Aorta (tissue), 5 donors: ENCODE results near the gene ULK3. TPM values are rescaled to one million over a fixed set of nuclear protein-coding genes. Genes with fewer than 3 reads are reported as not detected.

Experiments used
- ATAC-seq: fragments of 200-7000 bp; cut with Tn5 transposase; one replicate; pipeline ENCODE4 v1.9.1; 2022; ENCODE audit warnings: moderate library complexity; ENCODE audit not compliant: low FRiP score
- DNase-seq, 2 donors: peaks; one replicate each; pipeline ENCODE4 v3.0.0-alpha.2; 2020
- H3K27ac ChIP-seq, 2 donors: one replicate each; pipeline ENCODE4 v1.5.1; 2013; ENCODE audit warnings: low read length in 2 of 2, mild to moderate bottlenecking in 2 of 2, moderate library complexity in 2 of 2, control low read depth in 1 of 2, inconsistent platforms in 1 of 2, low read depth in 1 of 2
- H3K27me3 ChIP-seq, 2 donors: one replicate each; pipeline ENCODE4 v1.6.1; 2013; ENCODE audit warnings: control low read depth in 1 of 2, low read length in 1 of 2, mild to moderate bottlenecking in 1 of 2, moderate library complexity in 1 of 2; ENCODE audit not compliant: insufficient read depth in 2 of 2, control insufficient read depth in 1 of 2
- H3K36me3 ChIP-seq, 2 donors: one replicate each; pipeline ENCODE4 v1.6.1; 2013; ENCODE audit warnings: control low read depth in 1 of 2, low read length in 1 of 2, mild to moderate bottlenecking in 1 of 2; ENCODE audit not compliant: insufficient read depth in 2 of 2, control insufficient read depth in 1 of 2
- H3K4me1 ChIP-seq, 2 donors: one replicate each; pipeline ENCODE4 v1.6.1; 2013; ENCODE audit warnings: low read length in 2 of 2, control low read depth in 1 of 2, mild to moderate bottlenecking in 1 of 2, moderate library complexity in 1 of 2; ENCODE audit not compliant: insufficient read depth in 2 of 2, control insufficient read depth in 1 of 2
- H3K4me3 ChIP-seq, 2 donors: one replicate each; pipeline ENCODE4 v1.5.1; 2013; ENCODE audit warnings: low read length in 2 of 2, control low read depth in 1 of 2, mild to moderate bottlenecking in 1 of 2
- H3K9me3 ChIP-seq: one replicate; pipeline ENCODE4 v1.6.1; 2013; ENCODE audit warnings: mild to moderate bottlenecking, low read length; ENCODE audit not compliant: control insufficient read depth
- WGBS, 2 donors: extraction: QIAGEN DNeasy Blood & Tissue Kit; methylation state at CpG; one replicate each; pipeline ENCODE4 v1.1.7; 2013; 5-methylcytosine and 5-hydroxymethylcytosine counted together
- intact Hi-C, 2 donors: fragments of 100-400 bp; cut with DNase I; formaldehyde crosslinking; loops; one replicate each; pipeline versions ENCODE4 v1.14.2 to v1.15.0; 2022
- polyA plus RNA-seq, 2 donors: library from polyadenylated mRNA; stranded (reverse); fragments of 200-250 nt; gene quantifications; one replicate each; pipeline ENCODE4 v1.2.3, GENCODE V29; 2013
- total RNA-seq, 2 donors: library from RNA; stranded (reverse); fragmentation: NEBNext Ultra II Directional; extraction: Animal tissue kit (Norgen Biotek cat#: 25700); gene quantifications; one replicate each; pipeline ENCODE4 v1.2.1, GENCODE V29; 2021
- donor health status: healthy with polysubstance abuse.
- donor health status: Bipolar disorder and iron deficiency.
- donor health status: DM: no; HTN: no; CAD: no.
- donor health status: DM: no; HTN: no; CAD: no.
- donor health status: DM: yes; HTN: yes; CAD: no.

ULK3 gene
- total and polyA plus RNA-seq, 4 donors = 17.7 to 43.6 (median 25.5) TPM

GRCh38 chr15:74798388-74799254 lies 44.3 kb downstream of the ULK3 start:
- WGBS, 2 donors = 77 to 78% methylated on average over 25 of the region's 25 CpGs
- Histone ChIP-seq H3K27me3 (no peaks in the 10 kb centered on the region), H3K4me1 (no peaks in the 10 kb centered on the region), H3K27ac (no peak overlapping the region), H3K4me3 (no peak overlapping the region), H3K9me3 (no peaks in the 10 kb centered on the region), H3K36me3 (peaks cover 0 to 1% of the 10 kb centered on the region in 2 donors)
- ATAC-seq (no peak), DNase-seq (no peak)
- intact Hi-C loops = no loop called here

GRCh38 chr15:74795966-74796625 lies 46.9 kb downstream of the ULK3 start:
- intact Hi-C loops = no loop called here
- 90 to 91% methylated on average over 14 of the region's 14 CpGs for WGBS, 2 donors
- no peak overlapping the region for H3K27ac ChIP-seq
- H3K36me3 ChIP-seq = no peaks in the 10 kb centered on the region
- ATAC-seq = no peak
- H3K27me3 ChIP-seq = no peaks in the 10 kb centered on the region
- H3K9me3 ChIP-seq = no peaks in the 10 kb centered on the region
- H3K4me3 ChIP-seq = no peak overlapping the region
- H3K4me1 ChIP-seq = no peaks in the 10 kb centered on the region
- no peak for DNase-seq

- intact Hi-C loops = no loop called here
- H3K36me3 ChIP-seq = no peaks in the 10 kb centered on the region
- WGBS, 2 donors = 88 to 91% methylated on average over 9 of the region's 9 CpGs
- no peaks in the 10 kb centered on the region for H3K9me3 ChIP-seq
- H3K4me3 ChIP-seq = no peak overlapping the region
- no peaks in the 10 kb centered on the region for H3K27me3 ChIP-seq
- ATAC-seq (no peak), DNase-seq (no peak)
- peaks cover 0 to 3% of the 10 kb centered on the region in 2 donors for H3K4me1 ChIP-seq
- H3K27ac ChIP-seq = no peak overlapping the region
Observed at GRCh38 chr15:74794970-74795349, 48.0 kb downstream of the ULK3 start.

- H3K36me3 ChIP-seq = no peaks in the 10 kb centered on the region
- no peaks in the 10 kb centered on the region for H3K27me3 ChIP-seq
- intact Hi-C loops = no loop called here
- no peaks in the 10 kb centered on the region for H3K9me3 ChIP-seq
- H3K4me3 ChIP-seq = no peak overlapping the region
- DNase-seq (no peak), ATAC-seq (no peak)
- peaks cover 0 to 5% of the 10 kb centered on the region in 2 donors for H3K4me1 ChIP-seq
- 86 to 89% methylated on average over 7 to 8 of the region's 9 CpGs for WGBS, 2 donors
- no peak overlapping the region for H3K27ac ChIP-seq
Observed at GRCh38 chr15:74794248-74794969, 48.5 kb downstream of the ULK3 start.

DNA sequence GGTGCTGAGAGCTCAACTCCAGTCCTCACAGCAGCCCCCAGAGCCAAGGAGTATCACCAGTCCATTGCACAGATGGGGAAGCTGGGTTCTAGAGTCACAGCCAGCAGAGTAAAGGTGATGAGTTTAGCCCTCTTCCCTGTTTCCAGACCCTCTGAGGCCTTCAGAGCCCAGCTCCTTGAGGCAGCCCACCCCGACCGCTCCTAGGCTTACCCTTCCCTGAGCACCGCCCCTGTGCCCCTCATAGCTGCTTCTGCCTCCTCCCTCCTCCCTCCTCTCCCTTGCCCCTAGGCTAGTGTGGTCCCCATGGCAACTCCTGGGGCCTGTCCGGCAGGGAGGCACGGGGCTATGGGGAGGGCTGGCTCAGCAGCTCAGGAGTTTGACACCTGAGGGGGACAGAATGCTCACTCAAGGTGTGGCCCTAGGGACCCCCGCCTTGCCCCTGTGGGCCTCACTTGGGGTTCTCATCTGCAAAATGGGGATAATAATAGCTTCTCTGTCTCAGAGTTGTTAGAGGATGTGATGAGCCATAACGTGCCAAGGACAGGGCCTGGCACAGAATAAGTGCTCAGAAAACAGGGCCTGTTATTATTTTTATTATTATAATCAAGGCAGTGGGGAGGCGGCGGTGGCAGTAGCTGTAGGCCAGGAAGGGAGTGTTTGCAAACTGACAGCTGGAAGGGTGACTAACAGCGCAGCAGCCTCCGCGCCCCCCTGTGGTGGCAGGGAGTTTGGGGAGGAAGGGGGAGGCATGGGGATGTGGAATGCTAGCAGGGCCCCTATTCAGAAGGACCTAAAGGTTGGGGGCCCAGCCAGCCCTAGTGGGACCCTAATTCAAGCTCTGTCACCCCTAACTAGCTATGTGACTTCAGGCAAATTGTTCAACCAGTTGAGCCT lies 49.6 kb downstream of the ULK3 start:
- no peaks in the 10 kb centered on the region for H3K36me3 ChIP-seq
- no peaks in the 10 kb centered on the region for H3K27me3 ChIP-seq
- H3K9me3 ChIP-seq = no peaks in the 10 kb centered on the region
- DNase-seq = no peak
- 69 to 77% methylated on average over 12 of the region's 12 CpGs for WGBS, 2 donors
- peaks cover 0 to 5% of the 10 kb centered on the region in 2 donors for H3K4me1 ChIP-seq
- intact Hi-C loops = no loop called here
- no peak for ATAC-seq
- no peak overlapping the region for H3K27ac ChIP-seq
- H3K4me3 ChIP-seq = no peak overlapping the region

DNA sequence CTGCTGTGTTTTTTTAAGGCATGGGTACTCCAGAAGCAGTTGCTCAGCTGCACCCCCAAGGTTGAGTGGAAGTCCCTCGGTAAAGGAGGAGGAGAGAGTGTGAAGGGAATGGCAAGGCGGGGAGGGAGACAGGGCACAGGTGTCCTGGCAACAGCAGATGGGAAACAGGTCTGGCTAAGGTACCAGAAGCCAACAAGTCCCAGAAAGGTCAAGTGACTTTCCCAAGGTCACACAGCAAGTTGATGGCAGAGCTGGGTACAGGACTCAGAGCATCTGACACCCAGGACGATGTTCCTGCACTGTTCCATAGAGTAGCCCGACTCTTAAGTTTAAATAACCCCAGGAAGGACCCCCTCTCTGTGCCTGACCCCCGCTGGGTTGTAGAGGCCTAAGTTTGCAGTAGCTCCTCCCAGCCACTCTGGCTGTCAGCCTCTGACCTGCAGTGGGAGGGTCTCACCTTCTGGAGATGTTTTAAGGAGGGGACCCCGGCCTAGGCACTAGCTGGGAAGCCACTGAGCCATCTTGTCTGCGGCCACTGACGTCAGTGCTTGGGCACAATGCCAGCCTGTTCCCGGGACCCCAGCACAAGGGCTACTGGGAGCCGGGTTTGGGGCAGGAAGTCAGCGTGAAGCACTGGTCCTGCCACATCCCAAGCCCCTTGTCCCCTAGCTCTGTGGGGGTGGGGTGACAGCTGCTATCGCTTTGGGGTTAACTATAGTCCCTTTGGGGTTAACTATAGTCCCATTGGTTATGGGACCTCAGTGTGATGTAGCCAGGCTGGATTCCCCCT lies 50.5 kb downstream of the ULK3 start:
- no peak for ATAC-seq
- no peaks in the 10 kb centered on the region for H3K9me3 ChIP-seq
- no peak for DNase-seq
- H3K36me3 ChIP-seq = no peaks in the 10 kb centered on the region
- no peaks in the 10 kb centered on the region for H3K27me3 ChIP-seq
- H3K27ac ChIP-seq = no peak overlapping the region
- H3K4me3 ChIP-seq = no peak overlapping the region
- whole genome bisulfite sequencing, 2 donors = 66 to 67% methylated on average over 12 of the region's 12 CpGs
- intact Hi-C loops = no loop called here
- H3K4me1 ChIP-seq = peaks cover 0 to 5% of the 10 kb centered on the region in 2 donors

DNA sequence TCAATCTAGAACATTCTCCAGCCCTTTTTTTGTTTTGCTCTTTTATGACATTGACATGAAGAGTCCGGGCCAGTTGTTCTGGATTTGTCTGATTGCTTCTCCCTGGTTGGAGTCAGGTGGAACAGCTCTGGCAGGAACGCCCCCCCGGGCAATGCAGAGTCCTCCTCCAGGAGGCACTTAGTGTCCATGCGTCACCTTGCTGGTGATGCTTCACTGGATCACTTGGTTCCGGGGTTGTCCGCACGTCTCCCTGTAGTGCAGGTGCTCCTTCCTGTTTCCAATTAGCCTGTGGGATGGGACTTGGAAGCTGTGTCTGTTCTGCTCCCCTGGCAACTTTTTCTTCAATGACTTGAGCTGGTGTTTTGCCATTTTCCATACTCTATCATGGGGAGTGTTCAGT lies 51.3 kb downstream of the ULK3 start:
- H3K27ac ChIP-seq = no peak overlapping the region
- H3K9me3 ChIP-seq = no peaks in the 10 kb centered on the region
- H3K4me1 ChIP-seq = peaks cover 0 to 5% of the 10 kb centered on the region in 2 donors
- DNase-seq (no peak), ATAC-seq (no peak)
- intact Hi-C loops = no loop called here
- 88 to 89% methylated on average over 7 of the region's 7 CpGs for WGBS, 2 donors
- H3K27me3 ChIP-seq = no peaks in the 10 kb centered on the region
- no peaks in the 10 kb centered on the region for H3K36me3 ChIP-seq
- H3K4me3 ChIP-seq = no peak overlapping the region
